Mesothelial cell of epicardium (in vitro differentiated cells): ENCODE results near the gene TICAM2. TPM values are rescaled to one million over a fixed set of nuclear protein-coding genes. Genes with fewer than 3 reads are reported as not detected.

ENCODE experiments used
- DNase-seq, 2 experiments: peaks; one replicate each; pipeline ENCODE4 v3.0.0; 2021; ENCODE audit warnings: low spot score in 2 of 2; ENCODE audit not compliant: unreplicated experiment in 2 of 2
- H3K27ac Mint-ChIP-seq: 2 replicates; pipeline ENCODE4 v1.8.0; 2021; ENCODE audit warnings: mixed read lengths
- H3K27me3 Mint-ChIP-seq: 2 replicates; pipeline ENCODE4 v1.8.0; 2021; ENCODE audit warnings: low read depth, mixed read lengths
- H3K36me3 Mint-ChIP-seq: 2 replicates; pipeline ENCODE4 v1.8.0; 2021; ENCODE audit warnings: mixed read lengths
- H3K4me1 Mint-ChIP-seq: 2 replicates; pipeline ENCODE4 v1.8.0; 2021; ENCODE audit warnings: mixed read lengths
- H3K4me3 Mint-ChIP-seq: 2 replicates; pipeline ENCODE4 v1.8.0; 2021; ENCODE audit warnings: mild to moderate bottlenecking, moderate library complexity, mixed read lengths
- H3K9me3 Mint-ChIP-seq: 2 replicates; pipeline ENCODE4 v1.8.0; 2021; ENCODE audit warnings: mixed read lengths
- total RNA-seq: library from RNA; stranded (reverse); gene quantifications from 3 replicates; pipeline ENCODE4 v1.2.1, GENCODE V29; 2021
- TF ChIP-seq, protein P1 (sequence below): fragments of 200-600 bp; sonication (generic); IDR thresholded peaks from one replicate; pipeline ENCODE4 v1.5.0; 2021; ENCODE audit warnings: antibody characterized with exemption; ENCODE audit not compliant: unreplicated experiment

Gene TICAM2
- total RNA-seq, 1 donor from 2014 or later, result 2.1 TPM

DNA sequence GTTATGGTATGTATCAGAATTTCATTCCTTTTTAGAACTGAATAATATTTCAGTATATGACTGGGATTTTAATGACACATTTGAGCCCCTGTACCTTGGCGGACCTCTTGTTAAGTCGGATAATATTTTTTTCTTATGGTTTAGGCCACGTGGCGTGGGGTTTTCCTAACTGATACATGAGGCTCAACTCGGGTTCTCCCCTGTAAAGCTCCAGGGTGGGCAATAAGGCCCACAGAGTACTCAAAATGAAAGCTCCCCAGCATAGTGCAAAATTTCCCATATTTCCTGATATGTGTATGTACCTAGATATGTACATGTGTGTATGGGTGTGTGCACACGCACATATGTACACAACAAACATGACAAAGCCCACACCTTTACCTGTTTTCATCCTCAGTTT, 24.5 kb downstream of the TICAM2 start:
- H3K27me3 Mint-ChIP-seq, result no peaks in the 10 kb centered on the region
- H3K4me3 Mint-ChIP-seq, result no peak overlapping the region
- no peaks in the 10 kb centered on the region for H3K4me1 Mint-ChIP-seq
- no peak for DNase-seq
- peaks cover 9% of the 10 kb centered on the region for H3K9me3 Mint-ChIP-seq
- TF ChIP-seq, protein P1, sequence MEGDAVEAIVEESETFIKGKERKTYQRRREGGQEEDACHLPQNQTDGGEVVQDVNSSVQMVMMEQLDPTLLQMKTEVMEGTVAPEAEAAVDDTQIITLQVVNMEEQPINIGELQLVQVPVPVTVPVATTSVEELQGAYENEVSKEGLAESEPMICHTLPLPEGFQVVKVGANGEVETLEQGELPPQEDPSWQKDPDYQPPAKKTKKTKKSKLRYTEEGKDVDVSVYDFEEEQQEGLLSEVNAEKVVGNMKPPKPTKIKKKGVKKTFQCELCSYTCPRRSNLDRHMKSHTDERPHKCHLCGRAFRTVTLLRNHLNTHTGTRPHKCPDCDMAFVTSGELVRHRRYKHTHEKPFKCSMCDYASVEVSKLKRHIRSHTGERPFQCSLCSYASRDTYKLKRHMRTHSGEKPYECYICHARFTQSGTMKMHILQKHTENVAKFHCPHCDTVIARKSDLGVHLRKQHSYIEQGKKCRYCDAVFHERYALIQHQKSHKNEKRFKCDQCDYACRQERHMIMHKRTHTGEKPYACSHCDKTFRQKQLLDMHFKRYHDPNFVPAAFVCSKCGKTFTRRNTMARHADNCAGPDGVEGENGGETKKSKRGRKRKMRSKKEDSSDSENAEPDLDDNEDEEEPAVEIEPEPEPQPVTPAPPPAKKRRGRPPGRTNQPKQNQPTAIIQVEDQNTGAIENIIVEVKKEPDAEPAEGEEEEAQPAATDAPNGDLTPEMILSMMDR, result no peak
- H3K36me3 Mint-ChIP-seq, result peaks cover 3% of the 10 kb centered on the region
- H3K27ac Mint-ChIP-seq, result no peak overlapping the region

- Mint-ChIP-seq H3K27me3 (peaks cover 1% of the 10 kb centered on the region), H3K4me1 (no peaks in the 10 kb centered on the region), H3K27ac (no peak overlapping the region), H3K4me3 (no peak overlapping the region), H3K9me3 (peaks cover 9% of the 10 kb centered on the region), H3K36me3 (peaks cover 3% of the 10 kb centered on the region)
- DNase-seq, result no peak
- TF ChIP-seq, protein P1, result no peak
Observed at GRCh38 chr5:115577329-115577728, 24.9 kb downstream of the TICAM2 start.

DNA sequence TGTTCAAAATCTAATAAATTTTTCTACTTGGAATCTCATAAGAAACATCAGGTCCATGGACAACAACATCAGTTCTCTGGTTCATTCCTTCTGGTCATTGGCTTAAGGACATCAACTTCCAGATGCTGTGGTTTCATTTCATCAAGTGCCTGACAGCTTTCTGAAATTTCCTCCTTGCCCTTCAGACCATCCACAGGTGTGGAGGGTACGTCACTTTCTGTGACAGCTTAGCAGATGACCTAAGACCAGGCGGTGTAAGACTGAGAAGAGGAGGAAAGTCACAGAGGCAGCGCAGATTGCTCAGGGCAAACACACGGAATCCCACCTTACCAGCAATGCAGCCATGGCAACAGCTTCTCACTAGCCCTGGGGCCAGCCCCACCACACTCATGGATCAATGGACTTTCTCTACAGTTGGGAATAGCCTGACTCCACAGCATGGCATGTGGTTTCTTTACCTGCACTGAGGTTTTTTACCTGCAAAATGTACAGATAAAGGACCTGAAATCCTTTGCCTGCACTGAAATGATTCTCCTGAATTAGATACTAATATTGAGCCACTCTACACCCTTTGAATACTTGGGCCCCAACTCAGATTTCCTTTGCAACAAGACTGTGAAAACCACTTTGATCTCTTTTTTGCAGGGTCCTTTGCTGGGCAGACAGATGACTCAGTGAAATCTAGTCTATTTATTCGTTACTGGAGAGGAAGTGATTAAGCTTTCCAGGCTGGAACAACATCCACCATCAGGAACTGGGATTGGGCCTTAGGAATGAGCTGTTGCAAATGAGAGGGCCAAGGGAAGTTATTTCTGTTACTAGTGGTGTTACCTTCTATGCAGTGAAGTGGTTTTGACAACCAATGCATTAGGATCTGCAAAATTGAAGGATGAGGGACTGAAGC, 26.9 kb downstream of the TICAM2 start:
- H3K9me3 Mint-ChIP-seq, result peaks cover 9% of the 10 kb centered on the region
- H3K27ac Mint-ChIP-seq, result no peak overlapping the region
- peaks cover 3% of the 10 kb centered on the region for H3K36me3 Mint-ChIP-seq
- H3K4me1 Mint-ChIP-seq, result no peaks in the 10 kb centered on the region
- H3K4me3 Mint-ChIP-seq, result no peak overlapping the region
- TF ChIP-seq, protein P1, result no peak
- peaks cover 1% of the 10 kb centered on the region for H3K27me3 Mint-ChIP-seq
- DNase-seq, result no peak

DNA sequence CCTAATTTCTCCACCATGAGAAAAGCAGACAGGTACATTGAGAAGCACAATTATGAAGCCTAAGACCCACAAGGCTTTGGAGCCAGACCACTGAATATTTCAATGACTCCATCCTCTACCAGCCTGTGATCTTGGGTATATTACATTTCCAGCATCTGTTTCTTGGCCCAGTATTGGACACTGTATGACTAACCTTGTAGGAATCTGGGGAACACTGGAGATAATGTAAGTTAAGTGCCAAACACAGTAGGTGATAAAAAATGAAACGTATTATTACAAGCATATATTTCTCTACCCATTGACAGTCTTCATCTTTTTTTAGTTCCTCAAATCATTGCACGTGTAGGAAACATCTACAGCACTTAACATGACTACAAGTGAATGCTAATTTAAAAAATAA, 29.1 kb downstream of the TICAM2 start:
- peaks cover 3% of the 10 kb centered on the region for H3K36me3 Mint-ChIP-seq
- no peaks in the 10 kb centered on the region for H3K4me1 Mint-ChIP-seq
- H3K27ac Mint-ChIP-seq, result no peak overlapping the region
- DNase-seq, result no peak
- no peak overlapping the region for H3K4me3 Mint-ChIP-seq
- H3K9me3 Mint-ChIP-seq, result peaks cover 9% of the 10 kb centered on the region
- TF ChIP-seq, protein P1, result no peak
- peaks cover 1% of the 10 kb centered on the region for H3K27me3 Mint-ChIP-seq

- Mint-ChIP-seq H3K36me3 (no peaks in the 10 kb centered on the region), H3K27me3 (peaks cover 1% of the 10 kb centered on the region), H3K27ac (no peak overlapping the region), H3K4me1 (no peaks in the 10 kb centered on the region), H3K4me3 (no peak overlapping the region), H3K9me3 (no peaks in the 10 kb centered on the region)
- DNase-seq, result no peak
- TF ChIP-seq, protein P1, result no peak
Observed at GRCh38 chr5:115571441-115571878, 30.8 kb downstream of the TICAM2 start.
